ENCODE results near the gene ST8SIA3.

Gene ST8SIA3

DNA sequence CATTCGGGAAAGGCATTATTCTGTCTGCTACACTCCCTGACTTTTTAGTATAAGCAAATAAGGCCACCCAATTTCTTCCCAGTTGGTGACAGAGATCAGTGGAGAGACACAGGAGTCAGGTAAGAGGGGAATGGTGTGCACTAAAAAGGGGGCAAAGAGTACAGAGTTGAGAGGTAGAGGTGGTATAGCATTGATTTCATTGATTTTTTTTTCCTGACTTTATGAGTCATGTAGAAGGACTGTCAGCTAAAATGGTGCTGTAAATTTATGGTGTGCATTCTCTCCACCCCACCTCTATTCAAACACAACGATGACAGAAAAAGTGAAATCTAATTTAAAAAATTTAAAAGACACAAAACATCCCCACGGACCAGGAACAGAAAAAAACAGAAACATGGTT is 23.7 kb upstream of the ST8SIA3 start:
- TF ChIP-seq, protein P1, sequence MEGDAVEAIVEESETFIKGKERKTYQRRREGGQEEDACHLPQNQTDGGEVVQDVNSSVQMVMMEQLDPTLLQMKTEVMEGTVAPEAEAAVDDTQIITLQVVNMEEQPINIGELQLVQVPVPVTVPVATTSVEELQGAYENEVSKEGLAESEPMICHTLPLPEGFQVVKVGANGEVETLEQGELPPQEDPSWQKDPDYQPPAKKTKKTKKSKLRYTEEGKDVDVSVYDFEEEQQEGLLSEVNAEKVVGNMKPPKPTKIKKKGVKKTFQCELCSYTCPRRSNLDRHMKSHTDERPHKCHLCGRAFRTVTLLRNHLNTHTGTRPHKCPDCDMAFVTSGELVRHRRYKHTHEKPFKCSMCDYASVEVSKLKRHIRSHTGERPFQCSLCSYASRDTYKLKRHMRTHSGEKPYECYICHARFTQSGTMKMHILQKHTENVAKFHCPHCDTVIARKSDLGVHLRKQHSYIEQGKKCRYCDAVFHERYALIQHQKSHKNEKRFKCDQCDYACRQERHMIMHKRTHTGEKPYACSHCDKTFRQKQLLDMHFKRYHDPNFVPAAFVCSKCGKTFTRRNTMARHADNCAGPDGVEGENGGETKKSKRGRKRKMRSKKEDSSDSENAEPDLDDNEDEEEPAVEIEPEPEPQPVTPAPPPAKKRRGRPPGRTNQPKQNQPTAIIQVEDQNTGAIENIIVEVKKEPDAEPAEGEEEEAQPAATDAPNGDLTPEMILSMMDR (IDR thresholded peaks at IDR 0.05; ENCODE audit: low read length, missing control alignments), result no peak
- no peak for DNase-seq (ENCODE audit: low read depth)
- H3K4me3 ChIP-seq (replicated peaks; ENCODE audit: low read depth, low read length), result no peak overlapping the region

DNA sequence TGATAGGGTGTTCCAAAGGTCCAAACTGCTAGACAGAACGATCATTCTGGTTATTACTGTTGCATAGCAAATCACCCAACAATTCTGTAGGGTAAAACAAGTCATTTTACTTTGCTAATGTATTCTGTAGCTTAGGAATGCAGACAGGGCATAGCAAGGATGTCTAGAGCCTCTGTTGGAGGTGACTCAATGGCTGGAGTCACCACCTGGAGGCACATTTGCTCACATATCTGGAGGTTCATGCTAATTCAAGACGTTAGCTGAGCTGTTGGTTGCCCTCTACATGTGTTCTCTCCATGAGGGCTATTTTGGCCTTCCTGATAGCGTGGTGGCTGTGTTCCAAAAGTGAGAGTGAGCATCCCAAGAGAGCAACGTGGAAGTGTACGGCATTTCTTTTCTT is 22.5 kb upstream of the ST8SIA3 start:
- TF ChIP-seq, protein P1 (IDR thresholded peaks at IDR 0.05; ENCODE audit: low read length, missing control alignments), result no peak
- no peak for DNase-seq (ENCODE audit: low read depth)
- no peak overlapping the region for H3K4me3 ChIP-seq (replicated peaks; ENCODE audit: low read depth, low read length)

DNA sequence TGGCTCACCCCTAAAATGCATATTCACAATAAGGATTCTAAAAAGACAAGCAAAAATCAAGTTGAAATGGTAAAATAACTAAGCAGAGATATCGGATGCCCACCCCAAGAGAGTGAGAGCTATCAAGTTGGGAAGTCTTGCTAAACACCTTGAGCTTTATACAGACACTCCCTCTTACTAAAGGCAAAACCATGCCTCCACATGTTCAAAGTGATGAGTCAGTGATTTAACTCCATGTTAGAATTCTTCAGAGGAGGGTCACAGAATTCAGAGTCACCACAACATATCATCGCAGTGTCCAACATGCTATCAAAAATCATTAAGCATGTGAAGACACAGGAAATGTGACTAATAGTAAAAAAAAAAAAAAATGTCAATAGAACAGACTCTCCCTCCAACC is 20.6 kb upstream of the ST8SIA3 start:
- no peak for DNase-seq (ENCODE audit: low read depth)
- TF ChIP-seq, protein P1 (IDR thresholded peaks at IDR 0.05; ENCODE audit: low read length, missing control alignments), result no peak
- no peak overlapping the region for H3K4me3 ChIP-seq (replicated peaks; ENCODE audit: low read depth, low read length)

DNA sequence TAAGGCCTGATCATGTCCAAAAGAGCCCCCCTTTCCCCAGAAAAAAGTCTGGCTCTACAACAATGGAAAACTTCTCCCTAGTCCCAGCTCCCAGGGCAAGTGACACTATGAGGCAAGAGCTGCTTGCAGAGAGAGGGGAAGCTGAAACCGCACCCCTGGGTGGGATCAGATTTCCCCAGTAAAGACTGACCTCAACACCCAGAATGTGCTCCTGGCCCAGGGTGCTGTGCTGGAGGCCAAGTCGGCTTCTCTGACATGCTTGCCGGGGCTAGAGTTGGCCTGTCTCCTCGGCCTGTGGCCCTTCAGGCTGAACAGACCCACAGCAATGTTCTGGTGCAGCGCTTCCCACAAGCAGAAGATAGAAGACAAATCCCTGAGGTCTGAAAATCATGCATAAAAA is 18.4 kb upstream of the ST8SIA3 start:
- H3K4me3 ChIP-seq (replicated peaks; ENCODE audit: low read depth, low read length), result no peak overlapping the region
- DNase-seq (ENCODE audit: low read depth), result no peak
- TF ChIP-seq, protein P1 (IDR thresholded peaks at IDR 0.05; ENCODE audit: low read length, missing control alignments), result no peak

DNA sequence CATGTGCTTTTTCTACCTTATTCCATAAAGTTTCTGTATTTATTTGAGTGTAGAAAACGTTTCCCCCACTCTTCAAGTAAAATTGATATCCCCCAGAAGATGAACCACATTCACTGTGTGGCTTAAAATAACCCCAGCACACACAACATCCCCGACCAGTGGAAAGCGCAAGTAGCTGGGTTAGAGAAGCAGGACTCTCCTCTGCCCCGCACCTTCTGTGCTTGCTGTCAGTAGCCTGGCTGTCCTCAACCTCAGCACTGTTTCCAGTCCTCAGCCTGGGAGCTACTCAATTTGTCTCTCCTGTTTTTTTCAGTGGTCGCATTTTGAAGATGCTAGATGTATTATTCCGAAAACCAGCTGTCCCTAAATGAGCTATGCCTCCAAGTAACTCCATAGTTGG is 18.0 kb upstream of the ST8SIA3 start:
- no peak overlapping the region for H3K4me3 ChIP-seq (replicated peaks; ENCODE audit: low read depth, low read length)
- TF ChIP-seq, protein P1 (IDR thresholded peaks at IDR 0.05; ENCODE audit: low read length, missing control alignments), result no peak
- no peak for DNase-seq (ENCODE audit: low read depth)

DNA sequence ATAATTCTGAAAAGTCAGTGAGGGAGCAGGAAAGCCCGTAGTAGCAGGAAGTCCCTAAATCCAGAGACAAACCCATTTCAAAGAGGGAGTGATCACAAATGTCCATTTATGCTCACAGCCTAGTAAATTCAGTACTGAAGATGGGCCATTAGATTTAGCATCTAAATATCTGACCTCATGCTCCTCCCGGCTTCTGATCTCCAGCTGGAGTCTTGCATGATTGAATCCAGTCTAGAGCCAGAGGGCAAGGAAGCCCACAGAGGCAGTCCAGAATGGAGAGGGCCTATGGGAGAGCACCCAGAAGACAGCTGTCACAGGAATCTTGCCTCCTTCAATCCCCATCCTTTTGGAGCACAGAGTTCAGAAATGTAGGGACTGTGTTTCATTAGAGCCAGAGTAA is 16.0 kb upstream of the ST8SIA3 start:
- H3K4me3 ChIP-seq (replicated peaks; ENCODE audit: low read depth, low read length), result no peak overlapping the region
- DNase-seq (ENCODE audit: low read depth), result no peak
- TF ChIP-seq, protein P1 (IDR thresholded peaks at IDR 0.05; ENCODE audit: low read length, missing control alignments), result no peak

DNA sequence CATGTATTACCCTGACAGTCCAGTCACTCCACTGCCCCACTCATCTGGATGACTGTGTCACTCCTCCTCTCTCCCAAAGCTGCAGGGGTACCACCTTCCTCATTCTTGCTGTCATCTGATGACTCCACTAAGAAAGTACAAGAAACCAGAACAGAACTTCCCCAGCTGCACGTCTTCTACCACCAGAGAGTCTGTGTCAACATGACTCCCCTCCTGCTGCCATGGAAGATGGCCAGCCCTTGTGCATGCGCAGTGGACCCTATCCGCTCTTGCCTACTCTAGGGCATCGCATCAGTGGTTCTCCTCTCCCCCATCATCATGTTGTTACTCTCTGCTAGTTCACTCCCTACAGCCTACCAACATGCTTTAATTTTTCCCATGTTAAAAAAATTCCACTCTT is 14.5 kb upstream of the ST8SIA3 start:
- H3K4me3 ChIP-seq (replicated peaks; ENCODE audit: low read depth, low read length), result no peak overlapping the region
- TF ChIP-seq, protein P1 (IDR thresholded peaks at IDR 0.05; ENCODE audit: low read length, missing control alignments), result no peak
- no peak for DNase-seq (ENCODE audit: low read depth)

Data from fibroblast of pulmonary artery (primary cell).